ACHN (cell line): Measurements from ENCODE around the gene SALL1.
A peak's percentile ranks its signal among the peaks of the same experiment; 100 is the strongest.

Experiments used
- DNase-seq: peaks from one replicate; pipeline ENCODE4 v3.0.0-alpha.2; 2015
- in situ Hi-C: cut with HindIII; loops from 2 replicates; pipeline ENCODE4 v1.10.0; 2017; ENCODE audit warnings: low sequenced_read_pairs, low pct_ligation_motif_present, low pct_unique_long_range_greater_than_20kb

The SALL1 gene

DNA sequence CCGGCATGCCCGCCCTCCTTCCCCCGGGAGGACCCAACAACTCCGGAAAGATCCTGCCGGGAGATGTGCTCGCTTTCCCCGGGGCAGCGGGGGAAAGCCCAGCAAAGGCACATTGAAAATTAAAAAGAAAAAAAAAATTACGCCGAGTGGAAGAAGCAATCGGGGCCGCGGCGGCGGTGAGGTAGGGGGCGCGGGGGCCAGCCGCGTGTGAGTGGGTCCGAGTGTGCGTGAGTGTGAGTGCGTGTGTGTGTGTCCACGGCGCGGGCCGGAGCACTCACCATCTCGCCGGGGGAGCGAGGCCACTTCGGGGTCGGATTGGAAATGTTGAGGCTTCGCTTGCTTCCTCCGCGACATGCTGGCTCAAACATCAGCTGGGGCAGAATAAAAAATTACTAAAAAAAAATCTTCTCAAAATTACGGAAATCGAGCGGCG, at the start of gene SALL1:
Gene SALL1, minus strand, starts transcription at position 383 of the 433 bp plus-strand sequence. Its CDS starts 29 bp downstream, at position 354.
- in situ Hi-C loops, result no loop called here
- DNase-seq, result peak; percentile 47

DNA sequence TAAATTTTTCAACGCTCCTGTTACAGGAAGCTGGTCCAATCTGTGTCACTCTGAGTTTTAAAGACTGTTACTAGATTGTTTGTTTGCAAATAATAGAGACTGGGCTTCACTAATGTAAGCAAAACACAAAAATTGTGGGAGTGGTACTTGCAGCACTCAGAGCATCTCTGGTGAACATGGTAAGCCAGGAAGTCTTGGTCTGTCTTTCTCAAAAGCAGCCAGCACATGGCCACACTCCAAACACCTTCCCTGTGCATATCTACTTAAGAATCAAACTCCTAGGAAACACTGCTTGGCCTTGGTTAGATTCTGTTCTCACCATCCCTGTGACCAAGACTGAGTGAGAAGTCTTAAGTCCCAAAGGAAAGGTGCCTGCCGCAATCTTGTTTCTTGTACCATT, 49.7 kb upstream of the SALL1 start:
- in situ Hi-C loops, result no loop called here
- DNase-seq, result no peak

DNA sequence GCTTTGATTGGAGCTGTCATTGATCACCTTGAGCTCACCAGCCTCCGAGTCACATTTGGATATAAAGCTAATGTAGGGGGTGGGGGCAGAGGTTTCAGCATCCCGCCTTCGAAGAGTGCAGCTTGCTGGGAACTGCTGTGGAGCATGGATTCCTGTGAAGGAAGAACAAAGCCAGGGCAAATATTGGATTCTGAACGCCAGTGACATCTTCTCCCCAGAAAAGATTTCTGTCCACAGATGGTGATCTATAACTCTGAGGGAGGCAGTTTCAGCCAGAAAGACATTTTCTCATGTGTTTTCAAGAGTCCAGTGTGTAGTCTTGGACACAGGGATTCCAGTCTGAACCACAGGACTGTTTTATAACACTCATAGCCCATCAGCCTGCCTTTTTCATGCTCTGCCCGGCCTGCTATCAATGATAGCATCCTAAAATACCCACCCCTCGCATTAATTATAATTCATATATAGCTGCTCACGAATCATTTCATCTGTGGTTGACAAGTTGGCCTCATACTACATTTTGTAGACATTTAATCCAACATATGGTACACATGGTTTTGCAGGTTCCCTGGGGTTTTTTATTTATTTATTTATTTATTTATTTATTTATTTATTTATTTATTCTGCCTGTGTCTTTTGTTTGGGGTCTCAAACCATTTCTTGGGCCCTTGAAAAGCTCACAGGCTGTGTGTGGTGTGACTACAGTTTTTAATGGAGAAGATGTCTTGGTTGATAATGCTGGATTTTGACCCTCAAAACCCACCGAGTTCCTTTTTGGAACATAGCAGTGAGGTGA, 47.1 kb upstream of the SALL1 start:
- DNase-seq, result no peak
- in situ Hi-C loops, result no loop called here

DNA sequence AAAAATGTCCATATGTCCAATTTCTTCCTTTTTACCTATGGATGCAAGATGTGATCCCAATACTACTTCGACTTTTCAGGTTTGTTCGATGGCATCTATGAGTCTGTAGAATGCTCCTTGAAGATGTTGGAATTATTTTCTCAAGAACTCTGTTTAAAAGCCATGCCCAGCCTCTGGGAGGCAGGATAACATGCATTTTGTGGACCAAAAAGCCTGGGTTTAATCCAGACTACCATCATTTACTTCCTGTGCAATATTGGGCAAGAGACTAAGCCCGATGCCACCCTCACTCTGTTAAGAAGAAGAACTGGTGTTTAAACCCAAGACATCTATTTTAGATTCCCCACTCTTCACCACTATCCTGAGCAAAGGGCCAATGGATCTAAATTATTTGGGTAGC, 42.8 kb upstream of the SALL1 start:
- in situ Hi-C loops, result no loop called here

DNA sequence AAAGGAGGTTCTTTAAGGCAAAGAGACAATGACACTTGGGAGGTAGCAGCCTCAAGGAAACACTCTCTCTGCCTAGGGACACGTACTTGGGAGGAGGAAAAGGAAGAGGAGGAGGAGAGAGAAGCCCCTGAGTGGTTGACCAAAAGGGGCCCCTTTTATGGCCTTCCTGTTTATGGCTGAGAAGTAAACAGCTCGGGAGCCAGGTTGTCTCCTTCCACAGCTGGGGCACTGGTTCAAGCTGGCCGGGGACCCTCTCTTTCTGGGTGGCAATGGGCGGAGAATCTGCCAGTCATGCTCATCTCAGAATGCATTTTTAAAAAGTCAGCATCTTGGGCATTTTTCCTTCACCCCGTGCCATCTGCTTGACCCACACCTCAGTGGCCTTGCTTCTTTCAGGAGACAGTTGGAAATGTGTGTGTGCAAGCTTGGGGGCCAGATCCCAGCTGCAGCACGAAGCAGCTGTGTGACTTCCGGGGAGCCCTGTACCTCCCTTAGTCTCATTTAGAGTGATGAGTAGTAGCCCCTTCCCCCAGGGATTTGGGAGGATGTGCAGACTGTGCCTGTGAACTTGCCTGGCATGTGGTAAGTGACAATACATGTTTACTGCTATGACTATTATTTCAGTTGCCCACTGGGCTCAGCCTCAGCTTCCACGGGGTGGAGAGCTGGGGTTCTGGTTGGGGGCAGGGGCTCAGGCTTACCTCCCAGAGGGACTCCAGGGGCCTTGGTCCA, 33.8 kb upstream of the SALL1 start:
- DNase-seq, result no peak
- in situ Hi-C loops, result no loop called here

More for the DNA sequence above, 42.8 kb upstream of the SALL1 start:
- DNase-seq, result no peak

DNA sequence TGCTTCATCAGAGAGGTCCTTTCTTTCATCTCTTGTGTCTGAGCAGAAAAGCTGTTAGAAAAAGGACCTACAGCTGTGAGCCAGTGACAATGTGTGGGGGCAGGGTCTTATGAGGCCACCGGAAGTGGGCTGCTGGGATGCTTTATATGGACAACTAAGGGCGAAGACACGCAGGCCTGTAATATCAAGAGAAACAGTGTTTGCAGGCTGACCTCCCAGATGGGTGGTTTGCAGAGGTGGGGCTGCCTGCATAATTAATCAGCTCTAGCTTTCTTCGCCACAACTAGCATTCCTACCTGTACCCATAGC, 30.4 kb upstream of the SALL1 start:
- no peak for DNase-seq
- in situ Hi-C loops, result no loop called here

DNA sequence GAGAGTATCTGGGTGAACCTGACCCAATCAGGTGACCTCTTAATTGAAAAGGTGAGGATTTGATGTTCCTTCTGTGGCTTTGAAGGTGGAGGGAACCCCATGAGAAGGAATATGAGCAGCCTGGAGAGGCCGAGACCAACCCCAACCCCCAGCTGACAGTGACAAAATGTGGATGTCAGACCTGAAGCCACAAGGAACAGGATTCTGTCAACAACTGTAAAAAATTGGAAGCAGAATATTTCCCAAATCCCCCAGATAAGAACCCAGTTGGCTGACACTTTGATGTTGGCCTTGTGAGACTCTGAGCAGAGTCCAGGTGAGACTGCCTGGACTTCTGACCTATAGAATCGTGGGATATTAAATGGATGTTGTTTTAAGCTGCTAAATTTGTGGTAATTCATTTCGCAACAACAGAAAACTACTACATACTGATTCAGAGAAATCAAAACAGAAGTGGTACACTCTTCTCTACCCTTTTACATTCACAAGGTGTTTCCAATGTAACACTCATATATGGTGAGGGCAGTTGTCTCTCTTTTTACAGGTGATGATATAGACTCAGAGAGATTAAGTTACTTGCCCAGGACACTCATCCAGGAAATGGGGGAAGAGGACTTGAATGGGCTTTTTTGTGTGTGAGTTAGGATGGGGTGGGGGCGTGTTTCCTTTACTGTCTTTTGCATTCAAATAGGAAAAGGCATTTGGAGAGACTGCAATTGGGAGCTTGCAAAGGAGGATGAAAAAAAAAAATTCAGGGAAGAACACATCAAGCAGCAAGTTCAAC, 29.8 kb upstream of the SALL1 start:
- in situ Hi-C loops, result no loop called here

DNA sequence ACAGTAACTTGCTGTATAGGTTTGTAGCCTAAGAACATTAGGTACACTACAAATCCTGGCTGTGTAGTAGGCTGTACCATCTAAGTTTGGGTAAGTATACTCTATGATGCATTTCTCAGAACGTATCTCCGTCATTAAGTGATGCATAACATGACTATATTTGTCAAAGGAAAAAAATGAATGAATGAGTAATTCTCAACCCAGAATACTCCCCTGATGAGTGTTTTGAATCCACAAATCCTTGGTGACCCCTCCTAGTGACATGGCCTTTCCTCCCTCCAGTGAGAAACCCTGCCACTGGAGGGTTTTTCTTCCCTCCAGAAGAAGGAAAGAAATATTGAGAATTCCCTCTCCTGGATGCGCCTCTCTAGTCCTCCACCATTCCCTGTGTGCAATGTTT, 24.0 kb upstream of the SALL1 start:
- DNase-seq, result no peak
- in situ Hi-C loops, result no loop called here

More for the DNA sequence above, 29.8 kb upstream of the SALL1 start:
- no peak for DNase-seq

DNA sequence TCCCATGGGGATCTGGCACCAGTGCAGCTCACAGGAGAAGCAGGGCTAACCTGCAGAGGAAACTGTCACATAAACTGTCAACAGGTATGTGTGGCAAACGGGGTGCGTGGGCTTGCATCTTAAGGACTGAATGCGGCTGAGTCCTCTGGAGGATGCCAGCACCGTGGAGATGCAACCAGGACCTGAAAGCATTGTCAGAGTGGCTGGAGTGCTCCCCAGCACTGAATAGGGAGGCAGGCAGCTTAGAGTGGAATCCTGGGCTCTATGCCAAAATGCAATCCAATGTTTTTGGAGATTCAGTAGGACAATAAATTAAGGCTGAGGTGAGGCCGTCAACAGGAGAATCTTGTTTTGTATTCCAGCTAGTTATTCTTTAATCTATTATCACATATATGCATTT, 21.3 kb upstream of the SALL1 start:
- in situ Hi-C loops, result no loop called here

DNA sequence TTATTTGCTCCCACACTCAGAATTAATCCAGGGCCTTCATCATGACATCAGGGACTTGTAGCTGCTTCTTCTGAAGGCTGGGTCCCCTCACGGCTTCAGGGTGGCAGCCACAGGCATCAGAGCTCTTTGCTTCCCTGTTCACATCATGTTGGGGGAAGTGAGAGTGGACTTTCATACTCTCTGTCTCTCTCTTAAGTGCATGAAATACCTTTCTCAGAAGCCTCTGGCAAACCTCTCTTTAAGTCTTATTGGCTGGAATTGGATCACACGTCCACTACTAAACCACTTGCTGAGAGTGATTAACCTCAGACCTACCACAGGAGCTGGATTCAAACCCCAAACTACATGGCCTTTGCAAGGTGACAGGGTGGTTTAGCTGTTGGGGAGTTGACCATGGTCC, 17.7 kb upstream of the SALL1 start:
- no peak for DNase-seq
- in situ Hi-C loops, result no loop called here

More for the DNA sequence above, 21.3 kb upstream of the SALL1 start:
- DNase-seq, result no peak

DNA sequence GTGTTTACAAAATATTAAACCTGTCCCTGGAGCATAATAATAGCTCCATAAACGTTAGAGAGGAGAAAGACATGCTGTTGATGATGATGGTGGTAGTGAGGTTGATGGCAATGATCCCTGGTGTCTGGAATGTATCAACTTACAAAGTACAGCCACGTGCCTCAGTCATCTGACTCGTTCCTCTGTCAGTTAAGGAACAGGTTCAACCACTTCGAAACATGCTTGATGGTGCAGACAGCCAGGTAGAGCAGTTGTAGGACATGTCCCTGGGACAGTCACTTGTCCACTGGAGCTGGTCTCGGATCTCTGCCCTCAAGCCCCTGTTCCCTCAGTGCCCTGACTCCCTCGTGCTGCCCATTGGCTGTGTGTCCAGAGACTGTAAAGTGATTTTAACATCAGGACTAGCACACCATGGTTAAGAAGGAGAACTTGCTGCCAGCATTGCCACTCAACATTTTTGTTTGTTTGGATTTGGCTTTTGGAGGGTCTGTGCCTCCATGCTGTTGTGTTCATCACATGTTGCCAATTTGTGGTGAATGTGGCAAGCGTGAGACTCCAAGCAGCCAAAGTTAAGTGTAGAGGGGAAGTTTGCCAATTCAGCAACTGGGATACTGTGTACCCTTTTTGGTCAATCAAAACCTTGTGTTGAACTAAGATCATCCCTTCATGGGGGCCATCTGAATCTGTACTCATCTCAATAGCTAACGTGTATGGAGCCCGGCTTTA, 16.3 kb upstream of the SALL1 start:
- DNase-seq, result no peak
- in situ Hi-C loops, result no loop called here

DNA sequence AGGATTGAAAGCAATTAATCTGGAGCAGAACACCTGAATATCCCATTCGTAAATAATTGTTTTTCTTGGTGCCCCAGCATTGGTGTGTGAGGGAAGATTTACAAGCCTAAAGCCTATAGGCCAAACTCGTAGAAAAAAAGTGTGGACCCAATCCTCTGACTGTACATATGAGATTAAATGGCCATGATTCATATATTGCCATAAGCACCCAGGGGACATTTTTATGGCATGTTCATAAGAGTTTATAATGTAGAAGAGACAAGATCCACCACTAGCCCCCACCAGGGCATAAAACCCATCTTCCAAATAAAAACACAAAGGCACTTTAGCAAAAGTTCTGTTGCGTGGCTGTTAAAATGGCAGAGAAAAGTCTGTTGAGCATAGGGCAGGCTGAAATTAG, 15.5 kb upstream of the SALL1 start:
- in situ Hi-C loops, result no loop called here
- DNase-seq, result no peak

DNA sequence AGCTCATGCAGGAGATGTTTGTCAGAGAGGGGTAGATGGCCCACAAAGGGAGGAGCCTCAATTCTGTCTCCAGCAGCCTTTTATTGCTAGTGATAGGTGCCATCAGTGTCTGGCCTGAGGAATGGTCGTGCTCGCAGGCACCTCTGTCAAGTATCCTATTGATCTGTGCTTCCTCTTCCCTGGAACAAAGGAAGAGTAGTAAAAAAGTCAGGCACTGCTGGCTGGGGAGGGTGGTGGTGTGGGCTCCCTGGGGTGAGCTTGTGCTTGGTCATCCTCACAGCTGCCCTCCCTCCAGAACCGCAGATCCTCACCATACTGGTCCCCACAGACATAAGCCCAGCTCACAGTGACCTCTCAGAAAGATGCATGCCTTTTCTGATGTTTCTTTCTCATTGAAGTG, 15.0 kb upstream of the SALL1 start:
- in situ Hi-C loops, result no loop called here
- DNase-seq, result no peak

DNA sequence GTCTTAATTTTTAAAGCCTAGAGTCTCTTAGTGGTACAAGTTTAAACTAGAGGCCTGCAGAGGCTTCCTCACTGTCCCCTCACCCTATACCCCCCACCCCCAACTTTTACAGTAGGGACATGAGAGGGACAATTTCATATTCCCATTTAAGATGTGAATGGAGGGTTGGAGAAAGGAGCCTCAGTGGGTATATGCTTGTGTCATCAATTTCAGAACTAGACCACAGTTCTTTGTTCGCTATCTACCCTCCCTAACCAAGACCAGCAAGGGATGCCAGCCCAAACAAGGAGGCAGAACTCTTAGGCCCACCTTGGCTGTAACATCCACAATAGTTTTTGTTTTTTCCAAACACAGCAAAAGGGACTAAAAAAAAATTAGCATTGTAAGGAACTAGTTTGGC, 14.0 kb upstream of the SALL1 start:
- no peak for DNase-seq
- in situ Hi-C loops, result no loop called here

DNA sequence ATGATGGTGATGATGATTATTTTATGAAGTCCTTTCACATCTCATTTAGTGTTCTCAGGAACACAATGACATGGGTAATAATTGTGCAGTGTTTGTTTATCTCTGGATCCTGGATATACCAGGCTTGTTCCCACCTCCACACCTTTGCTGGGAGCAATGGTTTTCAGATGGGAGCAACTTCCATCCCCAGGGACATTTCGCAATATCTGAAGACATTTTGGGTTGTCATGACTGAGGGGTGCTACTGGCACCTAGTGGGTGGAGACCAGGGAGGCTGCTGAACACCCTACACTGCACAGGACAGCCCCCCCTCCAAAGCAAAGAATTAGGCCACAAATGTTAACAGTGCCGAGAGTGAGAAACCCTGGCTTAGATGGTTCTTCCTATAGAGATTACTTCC, 13.5 kb upstream of the SALL1 start:
- in situ Hi-C loops, result no loop called here
- DNase-seq, result no peak

DNA sequence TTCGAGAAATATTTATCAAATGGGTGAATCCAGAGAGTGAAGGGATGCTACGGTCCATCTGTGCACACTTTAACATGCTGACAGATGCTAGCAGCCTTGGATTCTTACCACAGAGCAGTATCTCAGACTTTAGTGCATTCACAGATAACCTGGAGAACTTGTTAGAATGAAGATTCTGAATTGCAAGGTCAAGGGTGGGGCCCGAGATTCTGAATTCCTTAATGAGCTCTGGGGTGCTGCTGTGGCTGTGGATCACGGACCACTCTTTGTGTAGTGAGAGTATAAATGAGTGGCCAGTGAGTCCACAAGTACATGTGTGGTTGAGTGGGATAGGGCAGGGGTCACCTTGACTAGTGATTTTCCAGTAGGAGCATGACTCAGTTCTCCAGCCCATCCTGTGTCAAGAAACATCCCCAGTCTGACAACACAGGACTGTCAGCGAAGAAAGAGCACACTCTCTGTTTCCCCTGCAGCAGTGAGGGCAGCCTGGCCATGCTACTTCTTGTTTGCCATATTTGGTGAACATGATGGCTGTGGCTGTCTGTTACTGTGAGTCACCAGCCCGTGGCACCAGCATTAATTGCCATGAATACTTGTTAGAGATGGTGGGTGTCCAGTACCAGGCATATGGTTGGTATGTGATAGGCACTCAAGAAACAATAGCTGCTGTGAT, 13.0 kb upstream of the SALL1 start:
- in situ Hi-C loops, result no loop called here
- no peak for DNase-seq

DNA sequence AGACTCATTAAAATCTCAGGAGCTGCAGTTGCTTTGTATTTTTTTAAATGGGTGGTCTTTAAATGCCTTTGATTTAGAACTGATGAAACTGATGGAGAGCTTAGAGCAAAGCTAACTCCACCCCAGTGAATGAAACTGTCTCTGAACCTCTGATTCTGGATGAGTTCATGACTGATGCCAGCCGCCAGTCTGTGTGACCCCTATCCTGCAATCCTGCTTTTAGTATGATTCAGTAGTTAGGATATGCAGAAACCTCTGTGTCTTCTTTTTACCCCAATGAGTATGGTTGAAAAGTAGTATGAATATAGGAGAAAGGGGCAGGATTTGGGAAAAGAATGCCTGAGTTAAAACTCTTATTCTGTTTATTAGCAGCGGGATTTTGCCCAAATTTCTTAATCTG, 12.3 kb upstream of the SALL1 start:
- DNase-seq, result no peak
- in situ Hi-C loops, result no loop called here

DNA sequence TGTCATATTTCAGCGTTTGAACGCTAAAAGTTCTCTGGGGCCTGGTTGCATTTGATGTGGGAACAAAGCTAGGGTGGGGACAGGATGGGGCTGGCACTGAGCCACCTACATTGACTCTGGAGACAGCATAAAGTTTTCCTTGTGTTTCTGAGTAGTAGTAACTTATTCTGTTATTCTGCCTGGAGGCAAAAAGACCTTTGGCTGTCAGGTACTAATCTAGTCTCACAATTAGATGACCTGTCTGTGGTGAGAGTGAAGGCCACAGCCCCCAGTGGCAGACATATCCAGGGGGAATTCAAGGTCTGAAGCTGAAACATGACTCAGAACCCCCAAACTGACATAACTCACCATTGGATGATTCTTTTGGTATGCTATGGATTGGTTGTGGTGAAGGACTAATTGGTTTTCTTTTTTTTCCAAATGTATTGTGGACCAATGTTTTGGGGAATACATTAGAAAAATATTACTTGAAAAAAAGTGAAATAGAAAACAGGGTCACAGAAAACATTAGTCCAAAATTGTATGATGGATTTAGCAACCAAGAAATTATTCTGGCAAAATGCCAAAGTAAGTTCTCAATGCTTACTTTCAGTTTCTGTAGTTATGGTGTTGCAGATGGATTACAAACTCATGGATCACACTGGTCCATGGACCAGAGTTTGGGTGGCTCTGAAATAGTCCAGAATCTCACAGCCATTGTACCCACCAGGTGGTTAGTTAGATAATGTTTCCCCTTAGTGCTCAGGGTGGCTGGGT, 10.5 kb upstream of the SALL1 start:
- in situ Hi-C loops, result no loop called here
- DNase-seq, result no peak
